Peyer's patch (tissue), 4 donors: ENCODE data around the gene AHI1.

Experiments
- CTCF ChIP-seq, 6 experiments: fragments of 450-650 bp in 4 of 6; fragments of 200-600 bp in 2 of 6; sonication (generic) in 1 of 6; IDR thresholded peaks; one replicate each; pipeline ENCODE4 v1.5.1; 2017 to 2019; ENCODE audit warnings: antibody characterized with exemption in 6 of 6, mild to moderate bottlenecking in 3 of 6, moderate library complexity in 1 of 6
- POLR2A ChIP-seq, 2 donors: fragments of 450-650 bp; IDR thresholded peaks; one replicate each; pipeline ENCODE4 v1.5.1; 2017; ENCODE audit warnings: antibody characterized with exemption in 2 of 2, mild to moderate bottlenecking in 2 of 2, moderate library complexity in 2 of 2

DNA sequence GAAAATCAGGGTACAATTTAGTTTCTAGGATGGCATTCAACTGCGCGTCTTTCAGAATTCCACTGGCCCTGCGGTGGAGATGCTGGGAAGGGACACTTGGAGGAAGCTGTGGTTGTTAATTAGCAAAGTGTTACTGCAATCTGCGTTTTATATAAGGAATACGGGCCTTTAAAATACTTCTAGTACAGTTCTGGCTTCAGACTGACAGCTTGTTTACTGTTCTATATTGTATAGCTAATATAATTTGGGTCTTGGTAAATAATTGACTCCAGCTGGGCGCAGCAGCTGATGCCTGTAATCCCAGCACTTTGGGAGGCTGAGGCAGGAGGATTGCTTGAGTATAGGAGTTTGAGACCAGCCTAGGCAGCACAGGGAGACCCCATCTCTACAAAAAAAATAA lies 252.7 kb downstream of the AHI1 start:
- TF ChIP-seq CTCF (IDR thresholded peaks at IDR 0.05) (no peak), POLR2A (IDR thresholded peaks at IDR 0.05) (no peak)
